DMS 273 treated with DMSO at 0.1 percent for 48 hours (cell line): ENCODE measurements around the gene RECQL5.

Source experiments
- DNase-seq: peaks from one replicate; lab custom pipeline; 2025; lab: John Stamatoyannopoulos, UW

The RECQL5 gene

DNA sequence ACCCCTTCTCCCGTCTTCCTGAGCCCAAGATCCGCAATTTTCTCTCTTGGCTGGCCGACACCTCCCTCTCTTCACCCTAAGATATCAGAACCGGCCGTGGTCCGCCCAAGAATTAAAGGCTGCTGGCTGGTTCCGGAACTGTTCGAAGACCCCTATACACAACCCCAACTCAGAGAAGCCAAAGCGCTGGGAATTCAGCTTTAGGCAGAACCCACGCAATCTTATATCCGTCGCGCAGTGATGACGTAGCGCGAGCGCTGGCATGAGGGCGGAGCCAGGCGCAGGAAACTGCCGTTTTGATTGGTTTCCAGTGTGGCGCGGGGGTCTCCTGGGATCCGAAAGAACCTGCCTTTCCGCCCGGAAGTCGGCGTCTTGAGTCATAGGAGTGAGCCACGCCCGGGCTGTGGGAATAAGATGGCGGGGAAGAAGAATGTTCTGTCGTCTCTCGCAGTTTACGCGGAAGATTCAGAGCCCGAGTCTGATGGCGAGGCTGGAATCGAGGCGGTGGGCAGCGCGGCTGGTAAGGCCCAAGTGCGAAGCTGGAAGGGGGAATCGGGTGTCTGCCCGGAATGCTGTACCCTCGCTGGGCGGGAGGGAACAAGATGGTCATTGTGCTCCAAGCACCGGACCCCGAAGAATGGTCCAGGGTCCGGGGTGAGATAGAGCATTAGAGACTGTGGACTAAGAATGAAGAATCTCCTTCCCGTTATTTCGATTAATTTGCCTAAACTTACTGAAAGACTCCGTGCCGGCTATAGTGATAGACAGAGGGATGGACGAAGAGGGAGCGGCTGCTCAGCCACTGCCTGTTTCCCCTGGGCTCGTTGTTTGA lies at the start of gene RECQL5, which contains the start of gene SAP30BP:
Gene RECQL5, minus strand, starts transcription at position 196 of the 832 bp plus-strand sequence. CDS start 597 bp downstream, outside the sequence.
Gene SAP30BP, plus strand, starts transcription at position 380 of the 832 bp plus-strand sequence. Its CDS starts 35 bp downstream, at position 415.
- peak; percentile 89 for DNase-seq

DNA sequence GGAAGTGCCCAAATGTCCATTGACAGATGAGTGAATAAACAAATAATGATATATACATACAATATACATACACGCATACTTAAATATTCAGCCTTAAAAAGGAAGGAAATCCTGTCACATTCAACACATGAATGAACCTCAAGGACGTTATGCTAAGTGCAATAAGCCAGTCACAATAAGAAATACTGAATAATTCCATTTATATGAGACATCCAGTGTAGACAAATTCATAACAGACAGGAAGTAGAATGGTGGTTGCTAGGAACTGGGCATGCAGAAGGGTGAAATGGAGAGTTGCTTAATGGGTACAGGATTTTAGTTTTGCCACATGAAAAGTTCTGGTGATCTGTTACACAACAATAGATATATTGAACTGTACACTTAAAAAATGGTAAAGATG lies 45.5 kb upstream of the RECQL5 start:
- no peak for DNase-seq

DNA sequence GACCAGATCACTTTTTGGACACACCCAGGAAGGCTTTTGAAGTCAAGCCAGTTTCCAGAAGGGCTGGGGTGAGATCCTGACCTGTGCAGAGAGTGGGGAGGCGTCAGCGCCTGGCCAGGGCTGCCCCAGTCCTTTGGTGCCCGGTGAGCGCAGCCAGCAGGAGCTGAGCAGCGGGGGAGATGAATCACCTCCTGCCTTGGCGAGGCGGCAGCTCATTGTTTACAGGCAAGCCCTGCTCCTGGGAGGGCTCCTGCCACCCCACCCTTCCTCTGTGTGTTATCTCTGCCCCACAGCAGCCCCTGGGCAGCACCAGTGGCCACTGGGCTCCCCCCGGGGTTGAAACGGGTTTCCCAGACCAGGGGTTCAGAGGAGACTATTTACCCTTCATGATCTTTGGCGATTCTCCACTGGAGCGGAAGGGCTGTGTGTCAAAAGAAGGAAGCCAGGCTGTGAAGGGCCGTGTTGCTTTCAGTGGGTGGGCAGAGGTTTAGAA lies 40.2 kb upstream of the RECQL5 start:
- DNase-seq: no peak

GRCh38 chr17:75706042-75706728 lies 39.2 kb upstream of the RECQL5 start:
- DNase-seq: no peak

DNA sequence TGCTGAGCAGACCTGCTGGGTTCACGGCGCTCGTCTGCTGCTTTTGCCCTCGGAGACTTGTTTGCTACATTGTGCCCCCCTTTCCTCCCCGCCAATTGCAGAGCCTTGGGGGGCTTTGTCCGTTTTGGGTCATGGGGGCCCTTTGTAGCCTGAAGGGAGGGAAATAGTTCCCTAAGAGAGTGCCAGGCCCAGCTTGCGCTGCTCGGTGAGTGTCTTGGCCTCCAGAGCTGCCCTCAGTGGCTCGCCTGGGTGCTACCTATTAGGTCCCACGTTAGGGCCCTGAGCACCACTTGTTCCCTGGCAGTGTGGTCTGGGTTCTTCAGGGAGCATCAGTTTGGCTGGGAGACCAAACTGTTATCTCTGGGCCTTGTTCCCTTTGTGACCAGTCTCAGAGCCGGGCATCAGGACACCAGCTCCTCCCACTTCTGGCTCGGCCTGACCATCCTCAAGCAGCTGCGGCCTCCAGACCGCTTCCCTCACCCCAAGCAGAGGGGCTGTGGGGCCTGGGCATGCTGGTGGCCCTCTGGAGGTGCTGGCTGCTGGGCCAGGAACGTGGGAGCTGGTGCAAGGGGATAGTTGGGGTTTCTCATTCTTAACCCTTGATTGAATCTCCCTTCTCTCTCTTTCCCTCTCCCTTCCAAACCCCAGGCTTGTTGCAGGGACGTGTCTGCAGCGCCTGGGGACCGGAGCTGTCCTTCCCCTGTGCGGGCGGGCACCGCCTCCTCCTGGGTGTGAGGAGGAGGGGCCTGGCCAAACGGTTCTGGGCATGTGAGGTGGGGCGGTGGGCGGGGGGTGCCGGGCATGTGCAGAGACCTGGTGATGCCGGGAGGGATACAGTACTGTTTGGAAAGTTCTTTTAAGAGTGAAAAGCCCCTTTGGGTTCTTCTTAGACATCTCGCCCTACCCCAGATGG lies 38.3 kb upstream of the RECQL5 start:
- no peak for DNase-seq

- DNase-seq: no peak
These were observed 36.6 kb upstream of the RECQL5 start for GRCh38 chr17:75703591-75703990.

DNA sequence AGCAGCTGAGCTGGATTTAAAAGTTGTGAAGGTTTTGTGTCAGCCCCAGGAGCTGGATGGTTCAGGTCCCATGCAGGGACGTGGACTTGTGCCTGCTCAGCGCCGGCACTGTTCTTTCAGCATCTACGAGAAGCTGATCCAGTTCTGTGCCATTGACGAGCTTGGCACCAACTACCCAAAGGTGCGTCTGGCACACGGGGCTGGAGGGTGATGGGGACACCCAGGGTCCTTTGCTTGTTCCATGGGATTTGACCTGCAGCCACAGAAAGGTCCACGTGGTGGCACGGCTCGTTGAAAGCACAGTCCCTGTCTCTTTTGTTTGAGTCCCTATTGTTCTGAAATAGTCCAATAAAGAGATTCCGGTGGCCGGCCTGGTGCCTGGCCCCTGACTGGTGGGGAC lies 36.2 kb upstream of the RECQL5 start:
- DNase-seq: no peak

DNA sequence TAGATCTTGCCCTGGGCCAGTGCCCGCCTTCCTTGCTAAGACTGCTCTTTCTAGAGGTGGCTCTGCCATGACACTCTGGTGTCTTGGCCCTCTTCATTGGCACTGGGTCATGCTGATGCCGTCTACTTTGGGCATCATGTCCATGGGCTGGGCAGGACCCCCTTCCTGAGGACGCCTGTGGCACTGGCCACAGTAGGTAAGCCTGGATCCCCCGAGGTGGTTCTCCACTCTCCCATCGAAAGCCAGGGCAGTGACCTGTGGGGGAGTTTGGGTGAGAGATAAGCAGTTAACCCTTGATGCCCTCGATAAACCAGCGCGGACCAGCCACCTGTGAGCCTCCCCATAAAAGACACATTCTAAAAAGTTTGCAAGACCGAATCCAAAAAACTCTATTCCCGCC lies 34.3 kb upstream of the RECQL5 start:
- DNase-seq: no peak

DNA sequence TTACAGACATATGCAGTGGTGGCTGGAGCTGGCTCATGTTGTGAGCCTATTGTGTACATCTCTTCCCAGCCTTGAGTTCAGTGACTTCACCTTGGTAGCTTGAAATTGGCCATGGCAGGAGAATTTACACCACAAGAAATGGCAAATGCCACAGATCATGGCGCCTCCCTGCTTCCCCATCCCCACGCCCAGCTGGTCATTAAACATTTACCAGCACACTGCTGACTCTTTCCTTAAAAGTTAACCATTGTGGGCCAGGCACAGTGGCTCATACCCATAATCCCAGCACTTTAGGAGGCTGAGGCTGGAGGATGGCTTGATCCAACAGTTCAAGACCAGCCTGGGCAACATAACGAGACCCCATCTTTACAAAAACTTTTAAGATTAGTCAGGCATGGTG lies 31.7 kb upstream of the RECQL5 start:
- no peak for DNase-seq

- DNase-seq: no peak
These were observed 30.8 kb upstream of the RECQL5 start for GRCh38 chr17:75697651-75698291.

DNA sequence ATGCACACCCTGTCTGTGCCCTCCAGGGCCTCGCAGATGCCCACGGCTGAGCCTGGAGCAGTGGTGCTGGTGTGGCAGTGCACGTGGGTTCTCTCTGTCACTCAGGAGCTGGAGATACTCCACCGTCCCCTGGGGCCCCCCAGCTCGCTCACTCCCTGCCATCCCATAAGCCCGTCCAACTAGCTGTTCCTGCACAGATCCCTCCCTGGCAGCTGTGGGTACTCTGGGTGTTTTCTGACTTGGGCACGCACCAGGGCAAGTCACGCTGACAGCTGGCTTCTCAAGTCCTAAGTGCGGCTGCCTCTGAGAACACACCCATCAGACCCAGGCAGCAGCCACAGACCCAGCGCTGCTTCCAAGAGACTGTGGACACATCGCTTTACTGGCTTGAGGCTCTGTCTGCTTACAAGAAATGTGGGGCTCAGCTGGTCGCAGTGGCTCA lies 28.9 kb upstream of the RECQL5 start:
- no peak for DNase-seq

DNA sequence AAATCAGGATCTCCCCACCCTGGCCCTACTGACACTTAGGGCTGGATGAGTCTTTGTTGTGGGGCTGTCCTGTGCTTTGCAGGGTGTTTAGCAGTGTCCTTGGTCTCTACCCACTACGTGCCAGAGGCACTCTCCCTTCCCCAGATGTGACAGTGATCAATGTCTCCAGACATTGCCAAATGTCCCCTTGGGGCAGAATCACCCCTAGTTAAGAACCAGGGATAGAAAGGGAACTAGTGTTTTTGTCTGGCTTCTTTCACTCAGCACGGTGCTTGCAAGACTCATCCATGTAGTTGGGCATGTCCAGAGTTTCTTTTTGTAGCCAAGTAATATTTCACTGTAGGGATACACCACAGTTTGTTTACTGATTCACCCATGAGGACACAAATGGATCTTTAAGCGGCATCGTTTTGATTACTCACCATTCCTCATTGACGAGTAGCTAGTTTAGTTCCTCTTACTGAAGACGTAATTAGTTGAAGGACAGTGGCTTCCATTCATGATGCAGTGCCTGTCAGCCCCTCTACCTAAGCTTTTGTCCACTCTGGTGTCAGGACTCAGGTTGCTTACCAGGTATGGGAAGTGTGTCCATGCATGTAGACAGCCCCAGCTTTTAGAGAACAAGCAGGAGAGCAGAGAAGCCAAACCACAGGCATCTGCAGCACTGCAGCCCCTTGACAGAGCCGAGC lies 28.3 kb upstream of the RECQL5 start:
- no peak for DNase-seq

DNA sequence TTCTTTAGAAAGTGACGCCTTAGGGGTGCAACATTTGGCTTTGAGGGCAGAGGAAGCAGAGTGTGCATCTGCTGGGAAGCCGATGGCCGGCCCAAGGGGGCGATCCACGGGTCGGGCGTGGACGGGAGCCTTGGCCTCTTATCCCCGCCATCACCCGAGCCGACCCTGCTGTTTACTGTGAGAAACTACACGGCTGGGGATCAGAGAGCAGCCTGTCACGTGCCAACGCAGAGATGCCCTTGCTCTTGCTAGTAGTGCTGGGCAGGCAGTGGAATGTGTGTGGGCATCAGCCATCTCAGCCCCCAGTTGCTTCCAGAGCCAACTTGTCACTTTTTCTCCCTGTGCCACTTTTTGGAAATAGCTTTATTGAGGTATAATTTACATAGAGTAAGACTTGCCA lies 27.6 kb upstream of the RECQL5 start:
- no peak for DNase-seq

DNA sequence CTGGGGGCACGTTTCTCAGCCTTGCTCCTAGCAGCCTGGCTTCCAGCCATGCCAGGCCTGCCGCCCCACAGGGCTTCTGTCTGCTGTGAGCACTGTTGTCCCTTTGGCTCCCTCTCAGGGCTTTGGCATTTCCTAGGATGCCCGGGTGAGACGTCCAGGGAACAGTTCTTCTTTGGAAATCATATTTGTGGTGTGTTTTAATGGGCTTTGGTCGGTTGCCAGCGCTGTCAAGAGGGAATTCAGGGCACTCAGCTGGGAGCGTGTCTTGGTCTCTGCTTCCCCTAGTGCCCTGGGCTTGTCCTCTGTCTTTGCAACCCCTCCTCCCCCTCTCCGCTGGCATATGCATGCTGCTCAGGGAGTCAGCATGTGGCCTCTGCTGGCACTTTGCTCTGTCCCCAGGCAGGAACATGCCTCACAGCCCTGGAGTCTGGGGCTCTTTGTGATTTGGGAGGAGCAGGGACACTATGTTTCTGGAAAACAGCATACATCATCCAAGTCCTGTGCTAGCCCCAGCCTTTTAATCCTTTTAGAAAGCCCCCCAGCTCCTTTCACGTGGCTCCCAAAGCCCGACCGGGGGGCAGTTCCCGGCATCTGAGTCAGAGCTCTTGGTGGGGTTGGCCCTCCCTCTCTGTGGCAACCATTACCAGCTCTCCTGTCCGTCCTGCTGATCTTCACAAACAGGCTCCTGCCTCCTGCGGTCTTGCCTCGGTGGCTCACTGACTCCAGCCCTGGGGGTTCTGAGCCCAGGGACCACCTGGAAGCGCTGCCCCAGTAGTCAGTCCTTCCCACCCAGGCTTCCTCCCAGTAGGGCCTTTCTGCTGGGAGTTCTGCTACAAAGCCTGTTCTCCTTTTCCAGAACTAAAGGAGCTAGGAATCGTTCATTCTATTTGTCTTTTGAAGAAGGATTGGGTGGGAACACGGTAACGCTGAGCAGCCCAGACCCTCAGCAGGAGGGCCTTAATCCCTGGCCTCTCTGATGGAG lies 26.8 kb upstream of the RECQL5 start:
- DNase-seq: no peak

GRCh38 chr17:75692976-75693375 lies 26.0 kb upstream of the RECQL5 start:
- DNase-seq: no peak

- no peak for DNase-seq
These were observed 25.1 kb upstream of the RECQL5 start for GRCh38 chr17:75691801-75692626.

- no peak for DNase-seq
These were observed 24.4 kb upstream of the RECQL5 start for GRCh38 chr17:75691371-75691791.

- no peak for DNase-seq
These were observed 22.5 kb upstream of the RECQL5 start for GRCh38 chr17:75689441-75689873.
